Femur (tissue), 1 donor: ENCODE results near the gene RANBP3.
"Not testable (repeated sequence)": the region's sequence is repeated elsewhere in the genome, so short reads cannot be mapped to it uniquely, and the experiment has no call there.

Source experiments
- DNase-seq: peaks from one replicate; pipeline ENCODE4 v3.0.0-alpha.2; 2017

The RANBP3 gene

DNA sequence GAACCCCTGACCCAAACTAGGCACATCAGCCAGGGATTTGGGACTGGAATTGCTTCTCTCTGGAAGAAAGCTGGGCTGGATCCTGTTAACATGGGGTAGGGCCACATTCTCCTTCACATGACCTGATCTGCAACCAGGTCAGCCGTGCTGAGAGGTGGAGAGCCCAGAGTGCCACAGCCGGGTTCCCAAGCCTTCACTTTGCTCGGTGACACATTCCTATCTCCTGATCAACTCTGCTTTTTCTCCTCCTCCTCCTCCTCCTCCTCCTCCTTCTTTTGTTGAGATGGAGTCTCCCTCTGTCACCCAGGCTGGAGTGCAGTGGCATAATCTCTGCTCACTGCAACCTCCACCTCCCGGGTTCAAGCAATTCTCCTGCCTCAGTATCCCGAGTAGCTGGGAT, 7.9 kb upstream of the RANBP3 start:
- not testable (repeated sequence) for DNase-seq

- DNase-seq, result no peak
These were observed 7.3 kb upstream of the RANBP3 start for GRCh38 chr19:5985098-5985783.

GRCh38 chr19:5984600-5984999, 6.7 kb upstream of the RANBP3 start:
- DNase-seq, result peak; percentile 69

GRCh38 chr19:5983367-5983955, 5.5 kb upstream of the RANBP3 start:
- DNase-seq, result no peak

GRCh38 chr19:5978606-5979552, 939 bp upstream of the RANBP3 start:
- DNase-seq, result no peak

DNA sequence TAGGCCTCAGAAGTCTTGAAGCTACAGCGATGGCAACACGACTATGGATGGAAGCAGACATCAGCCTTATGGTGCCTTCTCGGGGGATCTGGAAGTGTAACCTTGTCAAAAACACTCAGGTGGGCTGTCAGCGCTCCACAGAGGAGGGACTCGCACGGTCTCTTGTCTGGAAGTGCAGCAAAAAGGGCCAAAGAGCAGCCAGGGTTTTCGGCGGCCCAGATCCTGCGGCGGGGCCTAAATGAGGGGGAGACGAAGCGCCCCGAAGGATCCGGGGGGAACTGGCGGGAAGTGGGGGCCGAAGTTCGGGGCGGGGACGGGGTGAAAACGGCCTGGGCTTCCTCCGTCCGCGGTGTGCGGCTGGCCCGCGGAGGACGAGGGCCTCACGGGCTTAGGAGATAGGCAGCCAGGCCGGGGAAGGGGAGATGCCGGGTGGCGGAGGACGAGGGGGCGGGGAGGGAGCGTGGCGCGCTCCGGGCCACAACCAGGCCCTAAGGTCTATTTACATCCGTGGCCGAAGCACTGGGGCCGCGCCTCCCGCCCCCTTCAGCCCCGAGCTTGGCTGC, 637 bp downstream of the RANBP3 start:
- DNase-seq, result no peak

GRCh38 chr19:5976768-5977167, 1.2 kb downstream of the RANBP3 start:
- DNase-seq, result no peak

DNA sequence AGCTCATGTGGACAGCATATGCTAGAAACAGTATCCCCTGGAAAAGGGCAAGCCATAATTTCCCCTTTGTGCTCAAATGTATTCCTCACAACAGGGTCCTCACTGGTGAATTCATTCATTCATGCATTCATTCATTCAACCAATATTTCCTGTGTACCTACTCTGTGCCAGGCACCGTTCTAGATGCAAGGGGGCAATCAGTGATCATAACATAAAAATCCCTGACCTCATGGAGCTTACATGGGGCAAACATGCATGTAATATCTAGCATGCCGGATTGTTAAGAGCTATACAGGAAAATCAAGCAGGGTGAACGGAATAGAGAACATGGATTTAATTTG, 2.6 kb downstream of the RANBP3 start:
- DNase-seq, result no peak

DNA sequence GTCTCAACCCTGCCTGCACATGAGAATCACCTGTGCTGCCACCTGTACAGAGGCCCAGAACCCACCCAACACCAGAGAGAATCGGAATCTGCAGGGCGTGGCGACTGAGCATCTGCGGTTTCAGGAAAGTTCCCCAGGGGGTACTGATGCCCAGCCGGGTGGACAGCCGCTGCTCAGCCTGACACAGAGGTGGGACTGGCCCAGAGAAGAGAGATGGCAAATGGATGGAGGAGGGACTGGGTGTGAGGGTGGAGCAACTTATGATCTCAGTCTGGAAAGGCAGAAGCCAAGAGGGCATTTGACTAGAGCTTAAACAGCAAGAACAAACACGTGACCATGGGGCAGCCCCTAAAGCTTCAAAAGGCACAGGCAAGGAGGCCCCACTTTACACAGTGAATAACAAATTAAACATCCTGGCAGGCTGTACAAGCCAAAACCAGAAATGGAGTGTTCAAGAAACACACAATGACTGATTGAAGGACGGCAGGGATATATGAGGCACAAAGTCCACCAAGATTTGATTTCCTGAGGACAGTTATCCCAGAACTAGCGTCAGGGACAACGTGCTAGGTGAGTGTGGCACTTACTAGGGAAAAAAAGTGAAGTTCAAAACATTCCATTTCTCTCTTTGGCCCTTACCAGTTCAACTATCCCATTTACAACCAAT, 3.1 kb downstream of the RANBP3 start:
- DNase-seq, result no peak

GRCh38 chr19:5973867-5974635, 3.9 kb downstream of the RANBP3 start:
- no peak for DNase-seq

GRCh38 chr19:5973376-5973775, 4.6 kb downstream of the RANBP3 start:
- no peak for DNase-seq

- no peak for DNase-seq
These were observed 5.6 kb downstream of the RANBP3 start for GRCh38 chr19:5972355-5972731.

DNA sequence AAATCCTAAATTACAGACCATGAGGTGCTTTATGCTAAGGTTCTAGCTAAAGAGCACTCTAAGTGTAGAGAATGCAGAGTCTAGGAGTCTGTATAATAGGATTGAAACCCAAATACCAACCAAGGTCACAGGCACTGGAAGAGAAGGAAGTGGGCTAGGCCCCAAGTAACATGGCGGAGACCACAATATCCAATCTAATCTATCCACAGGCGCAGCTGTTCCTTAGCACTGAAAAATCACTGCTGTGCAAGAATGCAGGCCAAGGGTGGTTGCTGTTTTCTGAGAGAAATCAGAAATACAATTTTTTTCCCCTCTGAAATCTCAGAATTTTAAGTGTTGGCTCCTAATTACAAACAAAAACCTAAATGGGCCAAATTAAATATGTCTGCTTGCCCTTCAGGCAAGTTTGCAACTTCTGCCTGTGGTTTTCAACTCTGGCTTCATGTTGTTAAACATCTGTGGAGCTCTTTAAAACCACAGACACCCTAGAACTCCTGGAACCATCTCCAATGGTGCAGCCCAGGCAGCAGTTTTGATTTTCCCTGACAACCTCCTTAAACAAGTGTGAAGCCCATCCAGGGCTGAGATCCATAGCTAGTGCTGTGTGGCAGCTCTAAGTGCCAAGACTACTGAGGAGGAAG, 6.1 kb downstream of the RANBP3 start:
- no peak for DNase-seq

- no peak for DNase-seq
These were observed 8.5 kb downstream of the RANBP3 start for GRCh38 chr19:5969476-5969875.

DNA sequence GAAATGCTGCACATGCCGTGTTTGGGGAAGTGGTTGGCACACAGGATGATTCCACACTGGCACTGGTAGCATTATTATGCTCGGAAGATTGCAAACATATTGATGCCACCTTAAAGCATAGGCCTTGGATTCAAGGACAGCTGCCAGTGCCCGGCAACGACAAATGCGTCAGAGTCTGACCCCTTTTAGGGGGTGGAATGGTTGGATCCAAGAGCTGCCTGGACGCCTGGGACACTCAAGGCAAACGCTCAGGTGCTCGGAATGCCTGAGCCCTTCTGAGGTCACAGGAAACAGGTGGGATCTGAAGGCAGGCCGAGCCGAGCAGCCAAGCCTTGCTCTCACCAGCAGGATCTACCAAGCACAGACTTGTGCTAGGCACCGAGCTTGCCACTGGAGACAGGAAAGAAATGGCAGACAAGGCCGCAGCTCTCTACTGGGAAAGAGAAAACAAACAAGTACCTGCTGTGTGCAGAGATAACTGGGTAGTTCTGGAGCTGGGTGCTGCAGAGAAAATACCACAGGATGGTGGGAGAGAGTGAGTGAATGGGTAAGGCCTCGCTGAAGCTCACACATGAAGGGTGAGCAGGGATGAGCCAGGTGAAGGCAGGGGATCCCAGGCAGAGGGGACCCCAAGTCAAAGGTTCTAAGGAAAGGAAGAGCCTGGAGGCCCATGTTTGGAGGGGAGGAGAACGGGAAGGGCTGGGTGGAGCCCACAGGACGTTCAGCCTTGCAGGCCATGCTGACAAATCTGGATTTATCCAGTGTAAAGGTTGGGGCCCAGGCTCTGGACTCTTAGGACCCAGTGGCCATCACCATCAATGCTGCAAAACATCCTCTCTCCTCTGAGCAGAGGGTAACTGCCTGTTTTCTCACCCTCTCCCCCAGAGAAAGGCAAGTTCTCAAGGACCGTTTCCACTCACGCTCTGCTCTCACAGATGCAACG, 9.2 kb downstream of the RANBP3 start:
- DNase-seq, result no peak

- peak; percentile 75 for DNase-seq
These were observed 9.9 kb downstream of the RANBP3 start for GRCh38 chr19:5967994-5968430.

DNA sequence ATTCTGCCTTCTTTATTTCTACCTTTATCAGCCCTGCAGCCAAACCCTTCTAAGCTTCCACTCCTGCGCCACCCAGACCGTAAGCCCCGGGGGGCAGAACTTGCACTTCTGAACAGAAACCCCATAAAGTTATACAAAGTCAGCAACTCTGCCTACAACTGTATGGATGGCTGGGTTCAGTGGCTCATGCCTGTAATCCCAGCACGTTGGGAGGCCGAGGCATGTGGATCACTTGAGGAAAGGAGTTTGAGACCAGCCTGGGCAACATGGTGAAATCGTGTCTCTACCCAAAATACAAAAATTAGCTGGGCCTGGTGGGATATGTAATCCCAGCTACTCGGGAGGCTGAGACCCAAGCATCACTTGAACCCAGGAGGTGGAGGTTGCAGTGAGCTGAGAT, 10.4 kb downstream of the RANBP3 start:
- no peak for DNase-seq

GRCh38 chr19:5966941-5967340, 11.0 kb downstream of the RANBP3 start:
- no peak for DNase-seq

- DNase-seq, result no peak
These were observed 11.7 kb downstream of the RANBP3 start for GRCh38 chr19:5966215-5966614.

DNA sequence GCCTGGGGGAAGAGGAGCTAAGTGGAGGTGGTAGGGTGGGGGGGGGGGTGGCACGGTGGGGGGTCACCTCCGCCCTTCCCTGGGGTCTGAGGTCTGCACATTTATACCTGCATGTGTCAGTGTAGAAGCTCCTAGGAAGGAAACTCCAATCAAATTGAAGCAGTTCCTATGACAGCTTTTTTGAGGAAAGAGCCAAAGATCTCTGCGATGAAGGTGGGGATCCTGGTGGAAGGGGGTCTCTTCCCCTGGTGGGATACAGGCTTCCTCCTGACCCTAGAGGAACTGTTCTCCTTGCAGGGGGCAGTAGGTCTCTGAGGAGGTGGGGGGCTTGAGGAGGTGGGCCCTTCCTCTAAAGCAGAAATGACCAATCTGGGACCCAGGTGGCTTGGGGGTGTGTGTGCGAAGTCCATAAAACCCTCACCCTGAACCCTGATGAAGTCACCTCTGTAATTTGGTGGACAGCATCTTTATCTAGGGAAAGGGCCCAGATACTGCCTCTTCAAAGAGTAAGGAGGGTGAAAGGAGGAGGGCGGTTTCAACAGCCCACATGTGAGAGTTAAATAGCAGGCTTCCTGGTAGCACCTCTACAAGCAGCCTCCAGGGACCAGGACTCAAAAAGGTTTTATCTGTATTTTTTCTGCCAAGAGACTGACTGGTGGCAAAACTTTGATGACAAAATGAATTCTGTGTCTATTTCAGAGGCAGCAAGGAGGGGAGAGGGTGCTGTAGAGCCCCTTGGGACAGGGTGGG, 12.9 kb downstream of the RANBP3 start:
- DNase-seq, result no peak
